ENCODE results near the gene TANC2. TPM values are rescaled to one million over a fixed set of nuclear protein-coding genes. Genes with fewer than 3 reads are reported as not detected.

TANC2 gene
- total RNA-seq, 5 donors from 2014 or later (not counting 1 experiment from before 2014, with no cell fraction given) = 20.3 to 39.5 (median 25.5) TPM

DNA sequence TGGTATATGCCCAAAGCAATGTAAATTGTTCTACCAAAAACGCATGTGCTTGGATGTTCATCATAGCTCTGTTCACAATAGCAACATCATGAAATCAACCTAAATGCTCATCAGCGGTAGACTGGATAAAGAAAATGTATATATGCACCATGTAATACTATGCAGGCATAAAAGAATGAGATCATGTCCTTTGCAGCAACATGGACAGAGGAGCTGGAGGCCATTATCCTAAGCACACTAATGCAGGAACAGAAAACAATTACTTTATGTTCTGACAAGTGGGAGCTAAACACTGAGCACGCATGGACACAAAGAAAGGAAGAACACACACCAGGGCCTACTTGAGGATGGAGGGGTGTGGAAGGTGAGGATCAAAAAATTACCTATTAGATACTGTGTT, 33.7 kb downstream of the TANC2 start:
- ChIA-PET CTCF (interaction anchor here in 1 of 2 donors (0.6 kb wide), 1 partner anchor 40 kb away, joined by 3 read pairs; no protein-coding TSS in a partner anchor), POLR2A (no interaction called here)
- H3K36me3 ChIP-seq (ENCODE audit: control insufficient read depth in 2 of 2, extremely low read depth in 1 of 2, insufficient read depth in 1 of 2, low read length in 1 of 2) = no peaks in the 10 kb centered on the region
- Mint-ChIP-seq H3K36me3 (peaks cover 16% of the 10 kb centered on the region), H3K4me1 (peaks cover 7 to 26% (median 25%) of the 10 kb centered on the region in 3 donors), H3K9me3 (peaks cover 0 to 12% (median 0%) of the 10 kb centered on the region in 3 donors), H3K27ac (no peak overlapping the region), H3K27me3 (no peaks in the 10 kb centered on the region), H3K4me3 (no peak overlapping the region)
- ATAC-seq (replicated peaks in 1 of 4) = no peak
- H3K9me3 ChIP-seq = no peaks in the 10 kb centered on the region
- H3K4me1 ChIP-seq (ENCODE audit: control insufficient read depth in 1 of 2, extremely low read depth in 1 of 2, insufficient read depth in 2 of 2, low read length in 2 of 2) = peaks cover 0 to 4% of the 10 kb centered on the region in 2 experiments
- H3K27me3 ChIP-seq (replicated peaks in 1 of 2; ENCODE audit: control insufficient read depth in 2 of 2, extremely low read depth in 1 of 2, insufficient read depth in 2 of 2, low read length in 1 of 2) = no peaks in the 10 kb centered on the region
- H3K4me3 ChIP-seq (ENCODE audit: control insufficient read depth in 1 of 2, extremely low read depth in 1 of 2, low read length in 1 of 2) = no peak overlapping the region
- DNase-seq = no peak
- WGBS (ENCODE audit: insufficient coverage) = no CpG with 5 or more reads among the region's 3 CpGs
- no peak overlapping the region for H3K27ac ChIP-seq (ENCODE audit: low read length)

DNA sequence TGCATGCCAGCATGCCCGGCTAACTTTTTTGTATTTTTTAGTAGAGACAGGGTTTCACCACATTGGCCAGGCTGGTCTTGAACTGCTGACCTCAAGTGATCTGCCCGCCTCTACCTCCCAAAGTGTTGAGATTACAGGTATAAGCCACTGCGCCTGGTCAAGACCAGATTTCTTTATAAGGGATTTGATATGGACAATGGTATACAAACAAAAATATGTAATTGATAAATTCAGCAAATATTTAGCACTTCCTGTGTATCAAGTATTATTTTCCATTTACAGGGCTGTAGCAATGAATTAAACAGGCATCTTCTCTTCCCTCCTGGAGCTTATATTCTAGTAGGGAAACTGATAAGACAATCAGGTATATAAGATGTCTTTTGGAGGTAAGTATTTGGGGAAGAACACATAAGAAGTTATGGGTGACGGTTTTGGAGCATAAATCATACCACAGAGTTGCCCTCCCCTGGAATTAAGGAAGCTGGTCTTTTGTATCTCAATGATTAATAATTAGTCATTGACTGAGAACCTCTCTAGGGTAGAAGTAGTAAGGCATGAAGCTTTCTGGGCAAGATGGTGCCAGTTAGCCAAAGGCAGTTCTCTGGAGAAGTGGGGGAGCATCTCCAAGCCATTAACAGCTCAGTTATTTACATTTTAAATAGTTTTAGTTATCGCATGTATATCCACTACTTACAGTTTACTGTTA, 35.8 kb downstream of the TANC2 start:
- Mint-ChIP-seq H3K4me3 (no peak overlapping the region), H3K27ac (no peak overlapping the region), H3K9me3 (peaks cover 0 to 12% (median 0%) of the 10 kb centered on the region in 3 donors), H3K27me3 (no peaks in the 10 kb centered on the region), H3K4me1 (peaks cover 9 to 21% (median 21%) of the 10 kb centered on the region in 3 donors), H3K36me3 (peaks cover 16% of the 10 kb centered on the region)
- Histone ChIP-seq H3K27ac (ENCODE audit: low read length) (no peak overlapping the region), H3K4me3 (ENCODE audit: control insufficient read depth in 1 of 2, extremely low read depth in 1 of 2, low read length in 1 of 2) (no peak overlapping the region), H3K36me3 (ENCODE audit: control insufficient read depth in 2 of 2, extremely low read depth in 1 of 2, insufficient read depth in 1 of 2, low read length in 1 of 2) (no peaks in the 10 kb centered on the region), H3K4me1 (ENCODE audit: control insufficient read depth in 1 of 2, extremely low read depth in 1 of 2, insufficient read depth in 2 of 2, low read length in 2 of 2) (no peaks in the 10 kb centered on the region), H3K27me3 (replicated peaks in 1 of 2; ENCODE audit: control insufficient read depth in 2 of 2, extremely low read depth in 1 of 2, insufficient read depth in 2 of 2, low read length in 1 of 2) (no peaks in the 10 kb centered on the region), H3K9me3 (no peaks in the 10 kb centered on the region)
- no peak for ATAC-seq (replicated peaks in 1 of 4)
- ChIA-PET CTCF (no interaction called here), POLR2A (interaction anchor here in 1 of 2 donors (0.6 kb wide), 1 partner anchor 467 kb away, joined by 6 read pairs; no protein-coding TSS in a partner anchor)
- WGBS (ENCODE audit: insufficient coverage) = 100% methylated on average over 1 of the region's 5 CpGs
- no peak for DNase-seq

DNA sequence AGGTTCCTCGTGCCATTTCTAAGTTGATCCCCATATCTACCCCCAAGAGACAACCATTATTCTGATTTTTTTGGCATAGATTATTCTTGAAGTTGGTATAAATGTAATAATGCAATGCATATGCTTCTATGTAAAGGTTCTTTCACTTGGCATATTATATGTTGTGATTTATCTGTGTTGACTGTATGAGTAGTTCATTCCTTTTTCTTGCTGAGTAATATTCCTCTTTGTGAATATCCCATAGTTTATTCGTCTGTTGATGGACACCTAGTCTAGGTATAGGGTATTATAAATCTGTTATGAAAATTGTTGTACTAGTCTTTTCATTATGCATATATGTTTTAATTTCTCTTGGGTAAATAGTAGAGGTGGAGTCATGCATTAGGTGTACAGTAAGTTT, 36.6 kb downstream of the TANC2 start:
- WGBS (ENCODE audit: insufficient coverage) = no CpG with 5 or more reads among the region's 2 CpGs
- Histone ChIP-seq H3K4me3 (ENCODE audit: control insufficient read depth in 1 of 2, extremely low read depth in 1 of 2, low read length in 1 of 2) (no peak overlapping the region), H3K27me3 (replicated peaks in 1 of 2; ENCODE audit: control insufficient read depth in 2 of 2, extremely low read depth in 1 of 2, insufficient read depth in 2 of 2, low read length in 1 of 2) (no peaks in the 10 kb centered on the region), H3K36me3 (ENCODE audit: control insufficient read depth in 2 of 2, extremely low read depth in 1 of 2, insufficient read depth in 1 of 2, low read length in 1 of 2) (no peaks in the 10 kb centered on the region), H3K27ac (ENCODE audit: low read length) (no peak overlapping the region), H3K9me3 (no peaks in the 10 kb centered on the region), H3K4me1 (ENCODE audit: control insufficient read depth in 1 of 2, extremely low read depth in 1 of 2, insufficient read depth in 2 of 2, low read length in 2 of 2) (no peaks in the 10 kb centered on the region)
- CTCF ChIA-PET = no interaction called here
- H3K4me1 Mint-ChIP-seq = peaks cover 9 to 25% (median 22%) of the 10 kb centered on the region in 3 donors
- no peak overlapping the region for H3K27ac Mint-ChIP-seq
- DNase-seq = no peak
- peaks cover 16% of the 10 kb centered on the region for H3K36me3 Mint-ChIP-seq
- POLR2A ChIA-PET = interaction anchor here in 1 of 2 donors (0.6 to 0.7 kb wide), 3 partner anchors 160 to 468 kb away, joined by 3 to 6 read pairs (median 3); no protein-coding TSS in a partner anchor
- no peaks in the 10 kb centered on the region for H3K27me3 Mint-ChIP-seq
- ATAC-seq (replicated peaks in 1 of 4) = no peak
- peaks cover 0 to 12% (median 0%) of the 10 kb centered on the region in 3 donors for H3K9me3 Mint-ChIP-seq
- no peak overlapping the region for H3K4me3 Mint-ChIP-seq

DNA sequence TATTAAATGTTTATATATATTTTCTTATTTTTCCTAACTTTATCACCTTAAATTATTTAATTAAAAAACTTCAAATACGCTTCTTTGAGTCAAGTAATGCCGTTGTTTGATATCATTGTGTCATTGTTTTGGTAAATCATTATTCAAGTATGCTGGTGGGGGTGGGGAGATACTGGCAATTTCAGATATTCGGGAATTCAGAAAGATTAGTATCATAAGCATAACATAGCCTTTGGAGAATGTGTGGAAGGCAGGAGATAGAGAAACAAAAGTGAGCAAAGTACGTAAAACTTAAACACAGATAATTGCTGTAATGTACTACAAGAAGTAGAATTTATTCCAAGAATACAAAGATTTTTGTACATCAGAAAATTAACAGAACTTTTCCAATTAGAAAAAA, 49.8 kb downstream of the TANC2 start:
- Histone ChIP-seq H3K27ac (ENCODE audit: low read length) (no peak overlapping the region), H3K27me3 (replicated peaks in 1 of 2; ENCODE audit: control insufficient read depth in 2 of 2, extremely low read depth in 1 of 2, insufficient read depth in 2 of 2, low read length in 1 of 2) (no peaks in the 10 kb centered on the region), H3K9me3 (no peaks in the 10 kb centered on the region), H3K4me1 (ENCODE audit: control insufficient read depth in 1 of 2, extremely low read depth in 1 of 2, insufficient read depth in 2 of 2, low read length in 2 of 2) (no peaks in the 10 kb centered on the region), H3K4me3 (ENCODE audit: control insufficient read depth in 1 of 2, extremely low read depth in 1 of 2, low read length in 1 of 2) (no peak overlapping the region), H3K36me3 (ENCODE audit: control insufficient read depth in 2 of 2, extremely low read depth in 1 of 2, insufficient read depth in 1 of 2, low read length in 1 of 2) (no peaks in the 10 kb centered on the region)
- DNase-seq = no peak
- ATAC-seq (replicated peaks in 1 of 4) = no peak
- Mint-ChIP-seq H3K4me3 (no peak overlapping the region), H3K36me3 (peaks cover 26% of the 10 kb centered on the region), H3K9me3 (peaks cover 0 to 8% (median 0%) of the 10 kb centered on the region in 3 donors), H3K4me1 (no peaks in the 10 kb centered on the region), H3K27ac (no peak overlapping the region), H3K27me3 (no peaks in the 10 kb centered on the region)
- ChIA-PET POLR2A (no interaction called here), CTCF (no interaction called here)
- WGBS (ENCODE audit: insufficient coverage) = no CpG with 5 or more reads among the region's 4 CpGs

Other genes starting within 250 kb of the TANC2 start
- gene MARCHF10, start 157.9 kb upstream of the TANC2 start, total RNA-seq = under 1 TPM in 3 of 5 donors, not detected in 2; 0.10 to 0.23 (median 0.13) TPM